K562 (cell line): ENCODE results near the gene CCDC34. TPM values are rescaled to one million over a fixed set of nuclear protein-coding genes. Genes with fewer than 3 reads are reported as not detected.

ENCODE experiments used
- FOS ChIP-seq: IDR thresholded peaks from 3 replicates; pipeline ENCODE4 v1.6.1; 2011; ENCODE audit not compliant: insufficient read length; ENCODE audit errors: extremely low read depth
- MGA ChIP-seq: fragments of 450-650 bp; IDR thresholded peaks from 2 replicates; pipeline ENCODE4 v1.6.1; 2016; ENCODE audit warnings: mild to moderate bottlenecking, moderate library complexity
- NR2F6 ChIP-seq: fragments of 450-650 bp; formaldehyde crosslinking; IDR thresholded peaks from 2 replicates; pipeline ENCODE4 v1.4.0; 2020; ENCODE audit warnings: mild to moderate bottlenecking
- PML ChIP-seq: IDR thresholded peaks from 2 replicates; pipeline ENCODE4 v1.6.1; 2012; ENCODE audit warnings: low read length, inconsistent platforms
- RNF2 ChIP-seq: sonication (generic); IDR thresholded peaks from 2 replicates; pipeline ENCODE4 v1.6.1; 2016
- SMAD3 ChIP-seq: fragments of 450-650 bp; formaldehyde crosslinking; conservative IDR thresholded peaks from 2 replicates; pipeline ENCODE4 v1.4.0; 2020; ENCODE audit warnings: mild to moderate bottlenecking
- SMC3 ChIP-seq: conservative IDR thresholded peaks from 2 replicates; pipeline ENCODE4 v1.6.1; 2011; ENCODE audit warnings: low read depth, low read length, improper control_type of control experiment; ENCODE audit not compliant: insufficient read depth
- ZBTB2 ChIP-seq: fragments of 450-650 bp; IDR thresholded peaks from 2 replicates; pipeline ENCODE4 v1.6.1; 2016; ENCODE audit warnings: antibody characterized with exemption
- ZMIZ1 ChIP-seq, 2 experiments: fragments of 150-350 bp in 1 of 2; IDR thresholded peaks; 2 replicates each; pipeline ENCODE4 v1.6.1; 2012 to 2016; ENCODE audit warnings: low read depth in 2 of 2, low read length in 2 of 2, mild to moderate bottlenecking in 1 of 2, moderate library complexity in 1 of 2
- ZNF384 ChIP-seq: IDR thresholded peaks from 2 replicates; pipeline ENCODE4 v1.6.1; 2012; ENCODE audit warnings: low read depth, low read length, improper control_type of control experiment
- polyA plus RNA-seq, 8 experiments: library from polyadenylated mRNA; depleted of rRNA in 4 of 8; stranded (reverse) in 5 of 8; unstranded in 3 of 8; fragments of >200 nt; fragmentation: Nextera tagmentation in 2 of 8; fragmentation: Illumina TruSeq in 1 of 8; extraction: Ambion mirVana in 2 of 8; extraction: Trizol in 1 of 8; gene quantifications; 2 replicates each; pipeline versions ENCODE4 v1.2.1 to v1.2.3, GENCODE V29; 2011 to 2014; ENCODE audit warnings: inconsistent platforms in 1 of 8, missing spikeins in 1 of 8
- total RNA-seq, 7 experiments: library from RNA; depleted of rRNA in 6 of 7; stranded (reverse); fragments of >200 nt in 6 of 7; fragmentation: Illumina TruSeq in 2 of 7; extraction: Trizol in 2 of 7; gene quantifications; 2 replicates each; pipeline versions ENCODE4 v1.2.1 to v1.2.3, GENCODE V29; 2011 to 2021; ENCODE audit warnings: low replicate concordance in 1 of 7

Gene CCDC34
- total and polyA plus RNA-seq, 9 of the 15 experiments (the other 6 are each of a cell fraction or from before 2014, with no cell fraction given) = 6.2 to 42.0 (median 15.7) TPM

- no peak for TF ChIP-seq MGA
- peak; percentile 64; the same call in 1 of the 2 replicates for TF ChIP-seq ZBTB2
- peak; percentile 39; the same call in 1 of the 2 replicates for TF ChIP-seq RNF2
- TF ChIP-seq SMC3 = no peak
- TF ChIP-seq FOS = no peak
- no peak for TF ChIP-seq NR2F6
- TF ChIP-seq ZMIZ1 (IDR thresholded peaks at IDR 0.05; ENCODE audit: low read depth in 2 of 2, low read length in 2 of 2) = peak in 1 of 2 experiments; percentile 75; a peak in 2 of 4 replicates
- TF ChIP-seq SMAD3 = no peak
- TF ChIP-seq PML = peak; percentile 85
- 0 out of 2 replicates have a peak, but pooled peaks have one; percentile 21 for TF ChIP-seq ZNF384
Observed at GRCh38 chr11:27392278-27393114, 29.5 kb upstream of the CCDC34 start (continued).
